Fibroblast of skin of left biceps (primary cell): ENCODE data around the gene BACH2.

ENCODE experiments used
- DNase-seq, 2 experiments: peaks; one replicate each; pipeline ENCODE4 v3.0.0-alpha.2; 2013; ENCODE audit warnings: low read depth in 2 of 2

Gene BACH2

GRCh38 chr6:90028995-90029635 is 267.5 kb downstream of the BACH2 start:
- DNase-seq = no peak

GRCh38 chr6:90028066-90028778 is 268.4 kb downstream of the BACH2 start:
- no peak for DNase-seq

GRCh38 chr6:90026216-90026615 is 270.4 kb downstream of the BACH2 start:
- no peak for DNase-seq

- DNase-seq = peak; percentile 92 to 93
Measured at GRCh38 chr6:90025523-90026061, 271.1 kb downstream of the BACH2 start.

GRCh38 chr6:90024633-90025032 is 272.0 kb downstream of the BACH2 start:
- DNase-seq = no peak

- DNase-seq = no peak
Measured at GRCh38 chr6:90021711-90022110, 274.9 kb downstream of the BACH2 start.

GRCh38 chr6:90020746-90021145 is 275.9 kb downstream of the BACH2 start:
- DNase-seq = no peak

- DNase-seq = no peak
Measured at GRCh38 chr6:90019216-90019615, 277.4 kb downstream of the BACH2 start.

- DNase-seq = no peak
Measured at GRCh38 chr6:90015883-90016282, 280.8 kb downstream of the BACH2 start.

GRCh38 chr6:90008908-90009501 is 287.6 kb downstream of the BACH2 start:
- peak in 1 of 2 experiments; percentile 29 for DNase-seq

- DNase-seq = no peak
Measured at GRCh38 chr6:90008189-90008907, 288.3 kb downstream of the BACH2 start.

GRCh38 chr6:90005048-90005827 is 291.4 kb downstream of the BACH2 start:
- no peak for DNase-seq

- no peak for DNase-seq
Measured at GRCh38 chr6:90004511-90004910, 292.1 kb downstream of the BACH2 start.

GRCh38 chr6:90003941-90004340 is 292.7 kb downstream of the BACH2 start:
- DNase-seq = no peak

GRCh38 chr6:90003069-90003795 is 293.4 kb downstream of the BACH2 start:
- DNase-seq = no peak

GRCh38 chr6:90000864-90001731 is 295.5 kb downstream of the BACH2 start:
- no peak for DNase-seq

- no peak for DNase-seq
Measured at GRCh38 chr6:89999945-90000825, 296.5 kb downstream of the BACH2 start.

- no peak for DNase-seq
Measured at GRCh38 chr6:89999154-89999553, 297.5 kb downstream of the BACH2 start.
